GM12864 (cell line): ENCODE results near the gene AGFG2.
A peak's percentile ranks its signal among the peaks of the same experiment; 100 is the strongest.
"Not testable (repeated sequence)": the region's sequence is repeated elsewhere in the genome, so short reads cannot be mapped to it uniquely, and the experiment has no call there.

Experiments used
- DNase-seq: peaks from one replicate; pipeline ENCODE4 v3.0.0-alpha.2; 2011; ENCODE audit warnings: low read depth
- H3K4me3 ChIP-seq: 2 replicates; pipeline ENCODE4 v1.5.1; 2011; ENCODE audit warnings: mild to moderate bottlenecking, low read depth, low read length, control low read depth
- TF ChIP-seq, protein P1 (sequence below): IDR thresholded peaks from 2 replicates; pipeline ENCODE4 v1.5.1; 2011; ENCODE audit warnings: low read depth, mild to moderate bottlenecking, moderate library complexity, low read length, control low read depth, inconsistent platforms; ENCODE audit errors: missing control alignments

Gene AGFG2

GRCh38 chr7:100520138-100520537 lies 18.9 kb upstream of the AGFG2 start:
- TF ChIP-seq, protein P1, sequence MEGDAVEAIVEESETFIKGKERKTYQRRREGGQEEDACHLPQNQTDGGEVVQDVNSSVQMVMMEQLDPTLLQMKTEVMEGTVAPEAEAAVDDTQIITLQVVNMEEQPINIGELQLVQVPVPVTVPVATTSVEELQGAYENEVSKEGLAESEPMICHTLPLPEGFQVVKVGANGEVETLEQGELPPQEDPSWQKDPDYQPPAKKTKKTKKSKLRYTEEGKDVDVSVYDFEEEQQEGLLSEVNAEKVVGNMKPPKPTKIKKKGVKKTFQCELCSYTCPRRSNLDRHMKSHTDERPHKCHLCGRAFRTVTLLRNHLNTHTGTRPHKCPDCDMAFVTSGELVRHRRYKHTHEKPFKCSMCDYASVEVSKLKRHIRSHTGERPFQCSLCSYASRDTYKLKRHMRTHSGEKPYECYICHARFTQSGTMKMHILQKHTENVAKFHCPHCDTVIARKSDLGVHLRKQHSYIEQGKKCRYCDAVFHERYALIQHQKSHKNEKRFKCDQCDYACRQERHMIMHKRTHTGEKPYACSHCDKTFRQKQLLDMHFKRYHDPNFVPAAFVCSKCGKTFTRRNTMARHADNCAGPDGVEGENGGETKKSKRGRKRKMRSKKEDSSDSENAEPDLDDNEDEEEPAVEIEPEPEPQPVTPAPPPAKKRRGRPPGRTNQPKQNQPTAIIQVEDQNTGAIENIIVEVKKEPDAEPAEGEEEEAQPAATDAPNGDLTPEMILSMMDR = no peak
- no peak for DNase-seq
- H3K4me3 ChIP-seq = no peak overlapping the region

- no peak overlapping the region for H3K4me3 ChIP-seq
- TF ChIP-seq, protein P1 = no peak
- DNase-seq = no peak
Measured at GRCh38 chr7:100521076-100521475, 17.9 kb upstream of the AGFG2 start.

- DNase-seq, H3K4me3 ChIP-seq: not testable (repeated sequence)
Measured at GRCh38 chr7:100521909-100522593, 17.0 kb upstream of the AGFG2 start.

- not testable (repeated sequence) for H3K4me3 ChIP-seq, DNase-seq
Measured at GRCh38 chr7:100523192-100523591, 15.8 kb upstream of the AGFG2 start.

GRCh38 chr7:100528108-100528866 lies 10.7 kb upstream of the AGFG2 start:
- not testable (repeated sequence) for H3K4me3 ChIP-seq, DNase-seq

GRCh38 chr7:100532165-100533022 lies 6.6 kb upstream of the AGFG2 start:
- DNase-seq = no peak
- TF ChIP-seq, protein P1 = no peak
- no peak overlapping the region for H3K4me3 ChIP-seq

GRCh38 chr7:100535982-100536381 lies 3.0 kb upstream of the AGFG2 start:
- not testable (repeated sequence) for DNase-seq, H3K4me3 ChIP-seq

- not testable (repeated sequence) for DNase-seq, H3K4me3 ChIP-seq
Measured at GRCh38 chr7:100536695-100537094, 2.3 kb upstream of the AGFG2 start.

- DNase-seq = no peak
- peak overlapping the region; percentile 54 for H3K4me3 ChIP-seq
- TF ChIP-seq, protein P1 = no peak
Measured at GRCh38 chr7:100538348-100538653, 702 bp upstream of the AGFG2 start.
